ENCODE measurements around the gene TMC8.

TMC8 gene

DNA sequence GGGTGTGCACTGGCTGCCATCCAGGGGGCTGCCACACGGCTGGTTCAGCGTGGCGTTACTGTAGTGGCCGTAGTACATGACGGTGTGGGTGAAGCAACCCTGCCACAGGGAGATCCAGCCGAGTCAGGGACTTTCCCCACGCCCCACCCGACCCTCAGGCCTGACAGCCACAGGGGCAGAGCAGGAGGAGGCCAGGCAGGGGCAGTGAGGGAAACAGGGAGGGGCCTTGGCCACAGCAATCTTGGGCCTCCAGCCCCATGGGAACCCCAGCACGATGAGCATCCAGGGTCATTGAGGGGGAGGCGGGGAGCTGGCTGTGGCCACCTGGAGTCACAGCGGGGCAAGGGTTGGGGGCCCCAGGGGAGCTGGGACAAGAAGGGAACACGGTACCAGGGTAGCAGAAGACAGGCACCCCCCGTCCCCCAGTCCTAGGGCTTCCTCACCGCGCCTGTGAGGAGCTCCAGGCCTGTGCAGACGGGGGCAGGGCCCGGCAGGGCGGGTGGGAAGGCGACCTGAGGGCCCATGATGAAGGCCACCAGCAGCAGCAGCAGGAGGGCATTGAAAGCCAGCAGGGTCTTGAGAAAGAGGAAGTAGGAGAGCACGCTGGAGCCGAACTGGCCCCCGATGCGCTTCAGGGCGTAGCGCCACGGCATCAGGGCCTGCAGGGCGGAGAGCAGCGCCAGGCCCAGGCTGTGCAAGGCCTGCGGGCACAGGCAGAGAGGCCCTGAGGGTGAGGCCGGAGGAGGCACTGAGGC, 6.3 kb upstream of the TMC8 start:
- DNase-seq (ENCODE audit: low read depth in 2 of 2), result no peak

DNA sequence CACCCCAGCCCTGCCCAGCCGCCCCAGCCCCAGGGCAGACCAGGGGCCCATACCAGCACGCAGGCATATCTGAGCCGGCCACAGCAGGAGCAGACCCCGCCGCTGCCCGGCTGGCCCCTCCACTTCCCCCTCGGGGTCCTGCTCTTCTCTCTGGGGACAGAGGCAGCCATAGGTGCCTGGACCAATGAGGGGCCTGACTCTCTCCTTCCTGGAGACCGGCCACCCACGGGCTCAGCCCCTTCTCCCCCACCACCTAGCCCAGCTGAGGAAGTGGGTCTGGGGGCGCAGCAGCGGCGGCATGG, 5.8 kb upstream of the TMC8 start:
- no peak for DNase-seq (ENCODE audit: low read depth in 2 of 2)

DNA sequence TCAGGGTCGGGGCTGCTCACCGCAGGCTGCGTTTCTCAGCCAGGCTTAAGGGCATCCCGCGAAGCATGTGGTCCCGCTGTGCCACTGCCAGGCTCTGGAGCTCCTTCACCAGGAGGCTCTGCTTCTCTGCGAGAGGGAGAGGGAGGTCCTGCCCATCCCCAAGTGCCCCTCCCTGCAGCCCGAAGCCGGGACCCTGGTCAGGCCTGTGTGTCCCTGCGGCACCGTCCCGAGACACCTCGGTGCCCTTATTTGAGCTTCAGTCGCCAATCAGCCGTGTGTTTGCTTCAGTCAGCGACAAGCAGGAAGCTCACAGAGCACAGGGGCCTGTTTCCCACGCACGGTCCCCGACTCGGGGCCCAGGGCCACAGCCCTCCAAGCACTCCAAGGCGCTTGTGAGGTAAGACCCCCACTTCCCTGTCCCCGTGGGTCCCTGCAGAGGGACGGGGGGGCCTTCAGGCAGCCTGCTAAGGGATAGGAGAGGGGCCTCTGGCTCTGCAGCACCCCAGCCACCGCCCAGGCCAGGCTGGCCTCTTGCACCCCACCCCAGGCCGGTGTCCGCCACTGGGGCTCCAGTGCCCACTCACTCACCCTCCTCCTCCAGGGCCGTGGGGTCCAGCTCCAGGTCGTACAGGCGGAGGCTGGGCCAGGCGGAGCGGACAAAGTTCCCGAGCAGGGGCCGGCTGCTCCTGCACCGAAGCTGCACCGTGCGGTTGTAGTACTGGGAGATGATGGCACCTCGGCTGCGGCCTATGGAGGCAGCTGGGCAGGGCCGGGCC, 5.2 kb upstream of the TMC8 start:
- no peak for DNase-seq (ENCODE audit: low read depth in 2 of 2)

DNA sequence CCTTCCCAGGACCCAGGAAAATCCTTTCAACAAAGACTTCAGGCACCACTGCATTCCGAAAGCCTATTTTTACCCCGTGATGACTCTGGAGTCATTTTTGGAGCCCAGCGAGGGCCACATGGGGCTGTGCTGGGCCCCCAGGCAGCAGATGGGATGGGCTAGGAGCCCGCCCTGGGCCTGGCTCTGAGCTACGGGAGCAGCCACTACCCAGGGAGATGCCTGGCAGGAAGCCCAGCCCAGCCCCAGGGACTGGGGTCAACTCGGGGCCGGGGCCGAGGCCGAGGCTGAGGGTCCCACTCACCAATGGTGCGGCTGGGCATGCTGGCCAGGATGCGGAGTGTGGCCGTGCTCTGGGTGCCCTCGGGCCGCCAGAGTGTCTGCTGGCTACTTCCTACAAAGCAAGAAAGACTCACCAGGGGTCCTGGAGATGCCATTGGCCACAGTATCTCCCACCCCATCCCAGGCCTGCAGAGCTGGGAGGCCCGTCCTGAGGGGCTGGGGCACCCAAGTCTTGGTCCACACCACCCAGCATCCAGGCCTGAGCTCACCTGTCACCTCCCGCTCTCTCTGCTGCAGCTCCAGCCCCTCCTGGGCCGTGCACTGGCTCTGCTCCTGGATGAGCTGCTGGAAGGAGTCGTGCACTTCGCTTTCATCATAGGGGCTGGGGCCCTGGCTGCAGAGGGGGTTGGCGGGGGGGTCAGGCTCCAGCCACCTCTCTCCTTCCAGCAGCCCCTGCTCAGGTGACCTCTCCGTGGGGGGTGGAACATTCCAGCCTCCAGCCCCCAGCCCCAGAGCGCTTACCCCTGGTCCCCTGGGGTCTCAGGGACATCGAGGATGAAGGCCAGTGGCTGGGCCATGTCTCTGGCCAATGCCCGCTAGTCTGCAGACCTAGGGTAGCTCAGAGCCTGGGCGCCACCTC, 4.3 kb upstream of the TMC8 start:
- DNase-seq (ENCODE audit: low read depth in 2 of 2), result no peak

DNA sequence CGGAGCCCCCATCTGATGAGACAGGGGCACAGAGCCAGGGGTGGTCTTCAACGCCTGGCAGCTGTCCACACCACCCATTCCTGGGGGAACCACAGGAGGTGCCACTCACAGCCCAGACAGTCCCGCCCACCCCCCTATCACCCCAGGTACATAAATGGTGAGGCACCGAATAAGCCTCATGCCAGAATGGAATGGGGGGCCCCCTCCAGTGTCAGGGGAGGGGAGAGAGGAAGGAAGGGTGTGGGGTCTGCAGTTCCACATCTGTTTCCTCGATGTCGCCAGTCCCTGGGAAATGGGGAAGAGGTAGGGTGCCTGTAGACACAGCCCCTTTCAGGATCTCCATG, 3.7 kb upstream of the TMC8 start:
- DNase-seq (ENCODE audit: low read depth in 2 of 2), result no peak

DNA sequence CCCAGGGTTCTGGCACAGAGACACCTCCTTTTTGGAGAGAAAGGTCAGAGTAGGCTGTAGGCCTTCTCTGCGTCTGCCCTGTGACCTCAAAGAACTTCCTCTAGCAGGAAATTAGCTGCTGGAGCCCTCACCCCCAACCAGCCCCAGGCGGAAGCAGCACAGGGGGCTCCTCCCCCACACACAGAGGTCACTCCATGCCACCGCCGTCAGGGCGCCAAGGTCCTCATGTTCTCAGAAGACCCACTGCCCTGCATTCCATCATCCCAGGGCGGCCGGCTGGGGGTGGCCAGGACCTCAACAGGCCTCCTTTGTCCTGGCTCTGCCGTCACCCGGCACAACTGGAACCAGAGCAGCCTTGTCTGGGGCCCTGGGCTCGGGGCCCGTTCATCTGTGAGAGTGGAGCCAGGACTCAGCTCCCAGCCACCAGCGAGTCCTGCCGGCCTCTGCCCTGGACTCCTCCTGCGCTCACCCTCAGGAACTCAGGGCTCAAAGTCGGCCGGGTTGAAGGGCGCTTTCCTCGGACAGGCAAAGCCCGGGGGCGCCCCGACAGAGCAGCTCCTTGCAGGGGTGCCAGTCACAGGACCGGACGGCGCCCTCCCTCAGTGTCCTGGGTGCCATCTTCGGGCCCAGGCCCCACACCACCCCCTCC, 3.2 kb upstream of the TMC8 start:
- DNase-seq (ENCODE audit: low read depth in 2 of 2), result no peak

DNA sequence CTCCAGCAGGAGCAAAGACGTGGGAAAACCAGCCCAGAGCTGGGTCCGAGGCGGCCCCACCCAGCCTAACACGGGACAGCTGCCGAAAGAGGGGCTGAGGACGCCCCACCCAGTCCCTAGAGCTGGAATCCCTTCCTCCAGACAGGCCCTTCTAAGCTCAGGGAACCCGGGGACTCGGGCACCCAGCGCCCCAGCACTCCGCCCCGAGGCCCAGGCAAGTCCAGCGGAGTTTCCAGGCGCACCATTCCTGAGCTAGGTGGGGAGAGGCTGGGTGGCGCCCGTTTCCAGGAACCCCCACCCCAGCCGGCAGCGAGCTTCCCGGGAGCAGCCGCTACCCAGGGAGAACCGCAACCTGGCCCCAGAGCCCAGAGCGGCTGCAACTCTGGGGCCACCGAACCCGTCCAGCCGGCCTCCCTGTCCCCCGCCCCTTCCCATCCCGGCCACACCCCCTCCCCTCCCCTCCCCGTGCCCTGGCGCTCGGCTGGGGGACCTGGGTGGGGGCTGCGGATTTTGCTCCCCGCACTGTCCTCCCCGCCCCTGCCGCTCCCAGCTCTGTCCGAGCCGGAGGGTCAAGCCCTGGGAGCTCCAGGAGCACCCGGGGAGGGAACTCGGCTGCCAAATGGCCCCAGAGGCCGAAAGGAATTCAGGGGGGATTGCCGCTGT, 2.6 kb upstream of the TMC8 start:
- no peak for DNase-seq (ENCODE audit: low read depth in 2 of 2)

DNA sequence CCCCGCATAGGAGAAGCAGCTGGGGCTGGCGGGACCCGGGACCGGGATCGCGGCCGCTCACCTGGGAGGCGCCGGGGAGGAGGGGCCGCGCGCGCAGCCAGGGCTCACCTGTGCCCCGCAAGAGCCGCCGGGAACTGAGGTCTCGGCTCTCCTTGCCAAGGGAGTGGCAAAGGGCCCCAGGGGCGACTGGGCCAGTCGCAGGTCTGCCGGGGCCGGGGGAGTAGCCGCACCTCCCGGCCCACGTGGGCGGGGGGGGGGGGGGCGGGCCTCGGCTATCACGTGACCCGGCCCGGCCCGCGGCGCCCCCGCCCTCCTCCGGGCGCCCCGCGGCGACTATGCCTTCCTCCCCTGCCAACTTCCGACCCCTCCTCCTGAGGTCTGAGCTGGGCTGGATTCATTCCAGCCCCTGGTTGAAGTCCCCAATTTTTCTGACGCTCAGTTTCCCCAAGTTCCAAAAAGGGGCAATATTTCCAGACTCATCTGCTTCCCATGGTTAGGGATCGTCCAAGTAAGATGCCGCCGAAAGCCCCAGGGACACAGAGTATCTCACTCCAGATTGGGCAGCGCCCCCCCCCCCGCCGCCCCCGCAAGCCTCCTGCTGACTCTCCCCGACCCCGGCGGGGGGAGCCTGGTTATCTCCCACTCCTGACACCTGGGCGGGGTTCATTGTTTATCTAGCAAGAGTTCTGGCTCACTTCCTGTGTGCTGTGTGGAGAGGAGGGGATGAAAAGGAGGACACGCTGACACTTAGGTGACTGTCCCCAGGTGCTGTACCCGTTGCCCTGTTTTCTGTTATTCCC, 1.8 kb upstream of the TMC8 start, which contains the start of gene TMC6:
Gene TMC6, minus strand, starts transcription at position 205 of the 800 bp plus-strand sequence. CDS start 1,923 bp downstream, outside the sequence.
- DNase-seq (ENCODE audit: low read depth in 2 of 2), result no peak

DNA sequence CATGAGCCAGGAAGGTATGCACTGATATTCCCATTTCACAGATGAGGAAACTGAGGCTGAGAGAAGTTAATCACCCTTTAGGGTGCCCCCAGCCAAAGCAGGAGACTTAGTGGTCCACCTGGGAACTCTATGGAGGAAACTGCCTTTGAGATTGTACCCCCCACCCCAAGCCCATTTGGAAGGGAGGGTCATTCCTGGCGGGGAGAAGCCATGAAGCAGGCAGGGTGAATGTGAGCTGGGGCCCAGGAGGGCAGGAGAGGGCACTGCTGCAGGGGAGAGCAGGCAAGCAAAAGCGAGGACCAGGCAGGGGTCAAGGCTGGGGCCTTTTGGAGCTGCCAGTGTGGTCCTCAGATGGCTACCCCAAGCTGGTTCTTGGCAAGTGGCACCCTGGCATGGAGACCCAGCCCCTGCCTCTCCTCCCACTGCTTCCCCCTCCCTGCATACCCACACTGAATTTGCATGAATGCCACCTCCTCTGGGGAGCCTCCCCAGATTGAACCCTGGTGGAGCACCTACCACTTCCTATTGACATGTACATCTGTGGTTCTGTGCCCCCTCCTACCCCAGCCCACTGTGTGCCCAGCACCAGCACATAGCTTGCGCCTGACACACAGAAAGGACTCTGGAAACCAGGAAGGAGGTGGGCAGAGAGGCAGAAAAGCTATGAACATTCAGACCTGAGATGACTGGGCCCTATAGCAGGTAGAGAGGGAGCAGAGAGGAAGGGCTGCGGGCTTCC, 1.1 kb upstream of the TMC8 start:
- DNase-seq (ENCODE audit: low read depth in 2 of 2), result no peak

DNA sequence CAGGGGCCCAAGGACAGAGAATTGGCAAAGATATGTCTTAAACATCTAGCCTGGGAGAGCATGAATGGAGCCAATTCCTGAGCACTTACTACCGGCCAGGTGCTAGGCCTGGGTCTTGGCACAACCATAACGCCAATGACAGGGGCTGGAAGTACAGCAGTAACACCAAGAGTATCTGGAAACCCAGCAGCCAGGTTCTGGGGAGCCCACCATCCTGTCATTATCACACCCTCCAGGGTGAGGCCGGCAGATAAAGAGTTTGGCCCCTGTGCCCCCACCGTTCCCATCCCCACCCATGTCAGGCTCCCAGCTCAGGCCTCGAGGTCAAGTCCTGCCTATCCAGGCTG, 508 bp upstream of the TMC8 start:
- DNase-seq (ENCODE audit: low read depth in 2 of 2), result no peak

DNA sequence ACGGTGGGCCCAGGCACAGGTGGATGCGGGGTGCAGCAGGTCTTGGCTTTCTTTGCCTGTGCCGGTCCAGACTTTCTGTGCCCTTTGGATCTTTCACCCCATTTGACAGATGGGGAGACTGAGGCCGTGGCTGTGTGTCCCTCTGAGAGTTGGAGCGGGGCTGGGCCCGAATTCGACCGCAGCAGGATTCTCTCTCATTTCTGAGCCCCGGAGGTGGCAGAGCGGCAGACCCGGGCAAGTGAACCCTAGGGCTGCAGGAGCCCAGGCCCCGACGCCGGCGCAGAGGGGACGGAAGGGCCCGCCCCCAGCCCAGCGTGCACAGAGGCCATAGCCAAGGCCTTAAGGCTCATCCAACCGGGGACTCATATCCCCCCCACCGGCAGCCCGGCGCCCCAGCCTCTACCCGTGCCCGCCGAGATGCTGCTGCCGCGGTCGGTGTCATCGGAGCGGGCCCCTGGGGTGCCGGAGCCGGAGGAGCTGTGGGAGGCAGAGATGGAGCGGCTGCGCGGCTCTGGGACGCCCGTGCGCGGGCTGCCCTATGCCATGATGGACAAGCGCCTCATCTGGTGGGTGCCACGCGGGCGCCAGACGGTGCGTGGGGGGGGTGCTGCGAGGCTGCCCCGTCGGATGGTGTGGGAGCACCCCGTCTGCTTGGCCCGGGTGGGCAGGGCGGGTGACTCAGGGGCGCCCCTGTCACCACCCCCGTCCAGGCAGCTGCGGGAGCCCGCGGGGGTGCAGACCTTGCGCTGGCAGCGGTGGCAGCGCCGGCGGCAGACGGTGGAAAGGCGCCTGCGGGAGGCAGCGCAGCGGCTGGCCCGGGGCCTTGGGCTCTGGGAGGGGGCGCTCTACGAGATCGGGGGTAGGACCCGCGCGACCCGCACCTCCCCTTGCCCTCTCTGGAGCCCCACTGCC, 857 bp downstream of the TMC8 start:
- no peak for DNase-seq (ENCODE audit: low read depth in 2 of 2)

DNA sequence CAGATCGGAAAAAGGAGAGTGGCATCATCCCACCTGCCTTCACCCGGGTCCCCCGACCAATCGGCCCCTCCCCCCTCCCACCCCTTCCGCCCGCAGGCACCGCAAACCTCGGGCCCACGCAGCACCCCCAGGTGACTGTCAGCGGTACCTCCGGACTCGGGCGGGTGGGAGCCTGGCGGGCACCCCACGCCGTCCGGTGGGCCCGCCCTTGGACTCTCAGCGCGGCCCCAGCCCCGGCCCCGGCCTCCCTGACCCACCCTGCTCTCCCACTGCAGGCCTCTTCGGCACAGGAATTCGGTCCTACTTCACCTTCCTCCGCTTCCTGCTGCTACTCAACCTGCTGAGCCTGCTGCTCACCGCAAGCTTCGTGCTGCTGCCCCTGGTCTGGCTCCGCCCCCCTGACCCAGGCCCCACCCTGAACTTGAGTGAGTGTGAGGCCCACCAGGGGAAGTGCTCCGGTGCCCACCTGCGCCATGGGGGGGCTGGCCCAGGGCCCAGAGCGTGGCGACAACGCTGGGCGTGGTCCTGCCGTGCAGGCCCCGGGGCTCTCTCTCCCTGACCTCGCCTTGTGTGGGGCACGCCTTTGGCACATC, 1.6 kb downstream of the TMC8 start:
- DNase-seq (ENCODE audit: low read depth in 2 of 2), result no peak

DNA sequence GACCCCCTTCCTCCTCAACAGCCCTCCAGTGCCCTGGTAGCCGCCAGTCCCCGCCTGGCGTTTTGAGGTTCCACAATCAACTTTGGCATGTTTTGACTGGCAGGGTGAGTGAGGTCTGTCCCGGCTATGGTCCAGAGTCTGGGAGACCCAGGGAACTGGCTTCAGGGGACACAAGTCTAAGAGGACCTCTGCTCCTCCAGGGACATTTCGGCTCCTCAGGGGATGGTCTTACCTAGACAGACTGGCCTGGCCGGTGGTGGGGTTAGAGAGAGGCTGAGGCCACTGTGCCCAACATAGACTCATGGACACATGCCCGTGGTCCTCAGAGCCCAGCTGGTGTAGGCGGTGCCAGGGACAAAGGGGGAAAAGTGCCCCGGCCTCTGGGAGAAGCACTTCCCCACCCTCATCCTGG, 2.2 kb downstream of the TMC8 start:
- DNase-seq (ENCODE audit: low read depth in 2 of 2), result no peak

DNA sequence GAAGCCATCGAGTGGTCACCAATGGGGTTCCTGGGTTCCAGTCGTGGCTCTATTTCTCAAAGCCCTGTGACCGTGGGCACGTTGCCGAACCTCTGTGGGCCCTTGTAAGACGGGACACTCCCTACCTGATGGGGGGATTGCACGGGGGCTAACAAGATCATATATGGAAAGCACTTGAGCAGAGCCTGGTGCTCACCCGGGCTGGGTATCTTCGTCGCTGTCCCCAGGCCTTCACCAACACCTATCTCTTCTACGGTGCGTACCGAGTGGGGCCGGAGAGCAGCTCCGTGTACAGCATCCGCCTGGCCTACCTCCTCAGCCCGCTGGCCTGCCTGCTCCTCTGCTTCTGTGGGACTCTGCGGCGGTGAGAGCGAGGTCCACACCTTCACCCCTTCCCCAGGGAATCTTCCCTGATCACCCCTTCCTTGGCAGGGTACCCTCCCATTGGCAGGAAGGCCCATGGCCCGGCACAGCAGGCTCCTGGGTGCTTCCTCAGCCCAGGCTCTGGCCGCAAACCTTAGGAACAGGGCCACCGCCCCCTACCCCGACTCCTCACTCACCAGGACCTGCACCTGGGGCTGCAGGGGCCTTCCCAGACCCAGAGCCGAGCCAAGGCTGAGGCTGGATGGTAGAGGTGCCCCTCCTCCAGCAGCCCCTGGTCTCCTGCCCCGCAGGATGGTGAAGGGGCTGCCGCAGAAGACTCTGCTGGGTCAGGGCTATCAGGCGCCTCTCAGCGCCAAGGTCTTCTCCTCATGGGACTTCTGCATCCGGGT, 2.8 kb downstream of the TMC8 start:
- DNase-seq (ENCODE audit: low read depth in 2 of 2), result no peak

DNA sequence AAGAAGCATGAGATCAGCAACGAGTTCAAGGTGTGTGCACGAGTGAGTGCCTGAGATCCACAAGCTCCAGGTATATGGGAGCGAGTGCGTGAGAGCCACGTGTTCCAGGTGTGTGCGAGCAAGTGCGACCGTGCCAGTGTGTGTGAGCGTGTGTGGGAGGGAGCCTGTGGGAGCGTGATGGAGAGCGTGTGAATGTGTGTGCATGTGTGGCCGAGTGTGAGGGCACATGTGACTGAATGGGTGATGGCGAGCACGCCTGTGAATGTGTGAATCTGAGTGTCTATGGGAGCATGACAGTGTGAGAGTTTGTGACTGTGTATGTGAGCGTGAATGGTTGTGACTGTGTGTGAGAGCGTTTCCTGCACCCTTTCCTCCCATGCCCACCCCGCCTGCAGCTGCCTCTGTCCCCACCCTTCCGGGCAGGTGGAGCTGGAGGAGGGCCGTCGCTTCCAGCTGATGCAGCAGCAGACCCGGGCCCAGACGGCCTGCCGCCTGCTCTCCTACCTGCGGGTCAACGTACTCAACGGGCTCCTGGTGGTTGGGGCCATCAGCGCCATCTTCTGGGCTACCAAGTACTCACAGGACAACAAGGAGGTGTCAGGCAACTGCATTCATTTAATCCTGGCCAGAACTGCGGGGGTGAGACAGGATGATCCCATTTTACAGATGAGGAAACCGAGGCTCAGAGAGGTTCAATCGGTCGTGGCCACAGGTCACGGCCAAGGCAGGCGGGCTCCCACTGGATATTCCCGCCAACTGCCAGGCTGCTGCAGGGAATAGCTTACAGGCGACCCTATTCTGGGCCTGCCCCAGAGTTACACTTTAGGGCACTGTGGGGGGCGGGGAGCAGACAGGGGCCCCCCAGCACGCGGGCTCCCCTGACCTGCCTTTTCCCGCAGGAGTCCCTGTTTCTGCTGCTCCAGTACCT, 3.7 kb downstream of the TMC8 start:
- DNase-seq (ENCODE audit: low read depth in 2 of 2), result no peak

DNA sequence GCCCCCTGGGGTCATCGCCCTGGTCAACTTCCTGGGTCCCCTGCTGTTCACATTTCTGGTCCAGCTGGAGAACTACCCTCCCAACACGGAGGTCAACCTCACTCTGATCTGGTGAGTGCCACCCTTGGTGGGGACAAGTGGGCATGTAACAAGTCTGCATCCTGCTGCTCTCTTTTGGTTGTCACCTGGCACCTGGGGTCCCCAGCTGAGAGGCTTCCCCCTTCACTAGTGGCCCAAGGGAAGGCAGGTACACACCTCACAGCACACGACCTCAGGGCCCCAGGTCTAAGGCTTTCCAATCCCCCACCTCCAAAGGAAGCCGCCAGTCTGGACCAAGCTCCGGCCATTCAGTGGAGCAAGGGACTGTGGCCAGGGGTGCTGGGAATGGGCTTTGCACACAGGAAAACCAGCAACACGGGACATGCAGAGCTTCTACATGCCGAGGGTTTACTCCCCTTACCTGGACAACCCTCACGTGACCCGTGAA, 4.4 kb downstream of the TMC8 start:
- DNase-seq (ENCODE audit: low read depth in 2 of 2), result no peak

All from fibroblast of skin of left biceps (primary cell).